DMS53 treated with DMSO at 0.1 percent for 48 hours (cell line): ENCODE measurements around the gene TSPAN10.
"Not testable (repeated sequence)": the region's sequence is repeated elsewhere in the genome, so short reads cannot be mapped to it uniquely, and the experiment has no call there.

ENCODE experiments used
- DNase-seq: peaks from one replicate; lab custom pipeline; 2025; ENCODE audit not compliant: unreplicated experiment; lab: John Stamatoyannopoulos, UW

The TSPAN10 gene

GRCh38 chr17:81636505-81637288 lies at the start of gene TSPAN10, which contains the start of gene NPLOC4:
TSPAN10 (plus strand) TSS chr17:81637196; CDS start chr17:81642413, 5,217 bp downstream.
NPLOC4 (minus strand) TSS chr17:81637112; CDS start chr17:81636930, 182 bp downstream.
- DNase-seq = peak; percentile 47

- DNase-seq = no peak
These were observed 47.4 kb upstream of the TSPAN10 start for GRCh38 chr17:81589612-81590011.

- no peak for DNase-seq
These were observed 46.9 kb upstream of the TSPAN10 start for GRCh38 chr17:81590121-81590520.

DNA sequence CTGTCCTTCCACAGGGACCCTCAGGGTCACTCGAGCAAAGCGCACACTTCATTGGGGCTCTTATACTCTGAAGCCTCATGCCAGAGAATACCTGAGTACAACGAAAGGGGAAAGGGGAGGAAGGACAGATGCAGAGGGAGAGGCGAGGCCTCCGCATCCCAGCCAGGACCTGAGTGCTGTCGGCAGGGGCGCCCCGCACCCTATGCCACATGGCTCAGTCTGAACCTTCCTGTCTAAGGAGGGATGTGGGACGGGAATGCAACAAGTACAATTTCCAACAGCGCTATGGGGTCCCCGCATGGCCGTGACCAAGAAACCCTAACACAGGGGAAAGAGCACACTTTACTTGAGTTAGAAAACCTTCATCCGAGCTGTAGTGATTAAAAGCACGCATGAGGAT lies 45.0 kb upstream of the TSPAN10 start:
- no peak for DNase-seq

DNA sequence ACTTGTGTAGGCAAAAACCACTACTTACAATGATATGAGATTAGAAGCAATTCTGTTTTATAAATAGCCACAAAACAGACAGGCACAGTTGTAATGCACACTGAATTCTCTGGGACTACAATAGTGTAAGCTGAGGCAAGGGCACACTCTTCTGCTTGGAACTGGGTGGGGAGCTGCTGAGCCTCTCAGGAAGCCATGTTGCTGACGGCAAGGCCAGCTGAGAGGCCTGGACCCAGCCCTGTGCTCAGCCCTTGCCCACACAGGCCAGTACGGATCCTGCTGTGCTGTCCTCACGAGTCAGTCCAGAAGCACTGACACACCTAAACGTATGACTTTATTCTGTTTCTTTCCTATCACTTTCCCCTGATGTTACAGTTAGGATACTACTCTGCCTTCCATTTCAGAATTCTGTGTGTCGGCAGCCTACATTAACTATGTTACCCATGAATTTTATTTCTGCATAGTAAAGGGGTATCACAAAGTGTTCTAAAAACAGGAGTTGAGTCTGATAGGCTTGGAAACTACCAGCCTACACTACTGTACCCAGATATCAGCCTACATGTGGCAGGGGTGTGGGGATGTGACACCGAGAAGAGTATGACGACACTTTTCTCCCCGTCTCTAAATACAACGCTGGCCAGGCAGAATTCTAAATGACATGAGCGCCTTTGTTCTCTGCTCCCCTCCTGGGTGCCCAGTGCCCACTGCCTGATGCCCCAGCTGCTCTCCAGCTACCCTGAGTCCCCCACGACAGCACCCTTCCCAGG lies 43.7 kb upstream of the TSPAN10 start:
- no peak for DNase-seq

DNA sequence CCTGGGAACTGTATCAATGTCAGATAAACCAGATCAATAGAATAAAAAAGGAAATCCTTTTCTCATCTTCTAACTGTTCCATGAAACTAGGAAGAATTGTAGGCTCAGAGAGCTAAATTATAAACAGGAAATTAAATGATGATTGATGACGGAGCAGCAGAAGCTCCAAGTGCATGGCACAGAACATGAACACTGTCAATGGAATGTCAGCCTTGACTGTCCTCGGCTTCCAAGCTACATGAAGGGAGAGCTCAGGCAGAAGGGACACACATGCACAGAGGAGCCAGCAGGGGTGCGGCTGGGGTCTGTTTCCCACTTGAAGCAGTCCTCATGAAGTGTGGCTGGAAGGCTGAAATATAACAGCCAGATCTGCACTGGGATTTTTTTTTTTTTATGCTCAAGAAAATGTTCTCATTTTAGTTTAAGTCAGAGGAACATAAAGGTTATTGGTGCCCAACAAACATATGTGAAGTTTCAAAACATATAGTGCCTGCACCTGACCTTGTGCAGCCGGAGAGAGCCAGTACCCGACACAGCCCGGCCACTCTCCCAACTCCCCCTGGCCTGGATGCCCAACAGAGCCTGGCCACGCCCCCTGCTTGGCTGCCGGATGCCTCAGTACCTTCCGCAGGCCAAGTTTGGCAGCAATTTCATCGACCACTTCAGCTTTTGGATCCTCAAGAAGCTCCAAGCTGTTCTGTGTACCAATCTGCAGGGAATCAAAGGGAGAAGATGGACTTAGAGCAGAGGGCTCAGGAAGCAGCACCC lies 37.1 kb upstream of the TSPAN10 start:
- no peak for DNase-seq

- peak; percentile 72 for DNase-seq
These were observed 35.4 kb upstream of the TSPAN10 start for GRCh38 chr17:81601525-81602120.

- DNase-seq = no peak
These were observed 33.0 kb upstream of the TSPAN10 start for GRCh38 chr17:81603846-81604610.

GRCh38 chr17:81607431-81607830 lies 29.6 kb upstream of the TSPAN10 start:
- DNase-seq = no peak

DNA sequence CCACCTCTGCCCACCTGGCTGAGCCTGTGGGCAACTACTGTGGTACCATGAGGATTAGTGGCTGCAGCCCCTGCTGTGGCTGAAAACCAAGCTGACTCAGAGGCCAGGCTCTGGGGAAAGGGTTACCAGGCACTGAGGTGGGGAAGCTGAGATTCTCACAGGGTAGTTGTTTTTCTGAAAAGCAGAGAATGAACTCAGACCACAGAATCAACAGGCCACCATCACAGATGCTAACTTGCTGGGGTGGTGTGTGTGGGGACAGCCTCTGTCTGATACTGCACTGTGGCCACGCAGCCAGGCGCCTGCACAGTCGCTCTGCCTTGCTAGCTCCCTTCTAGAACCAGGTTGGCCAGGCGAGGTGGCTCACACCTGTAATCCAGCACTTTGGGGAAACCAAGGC lies 28.9 kb upstream of the TSPAN10 start:
- no peak for DNase-seq

GRCh38 chr17:81608605-81609004 lies 28.4 kb upstream of the TSPAN10 start:
- DNase-seq = no peak

DNA sequence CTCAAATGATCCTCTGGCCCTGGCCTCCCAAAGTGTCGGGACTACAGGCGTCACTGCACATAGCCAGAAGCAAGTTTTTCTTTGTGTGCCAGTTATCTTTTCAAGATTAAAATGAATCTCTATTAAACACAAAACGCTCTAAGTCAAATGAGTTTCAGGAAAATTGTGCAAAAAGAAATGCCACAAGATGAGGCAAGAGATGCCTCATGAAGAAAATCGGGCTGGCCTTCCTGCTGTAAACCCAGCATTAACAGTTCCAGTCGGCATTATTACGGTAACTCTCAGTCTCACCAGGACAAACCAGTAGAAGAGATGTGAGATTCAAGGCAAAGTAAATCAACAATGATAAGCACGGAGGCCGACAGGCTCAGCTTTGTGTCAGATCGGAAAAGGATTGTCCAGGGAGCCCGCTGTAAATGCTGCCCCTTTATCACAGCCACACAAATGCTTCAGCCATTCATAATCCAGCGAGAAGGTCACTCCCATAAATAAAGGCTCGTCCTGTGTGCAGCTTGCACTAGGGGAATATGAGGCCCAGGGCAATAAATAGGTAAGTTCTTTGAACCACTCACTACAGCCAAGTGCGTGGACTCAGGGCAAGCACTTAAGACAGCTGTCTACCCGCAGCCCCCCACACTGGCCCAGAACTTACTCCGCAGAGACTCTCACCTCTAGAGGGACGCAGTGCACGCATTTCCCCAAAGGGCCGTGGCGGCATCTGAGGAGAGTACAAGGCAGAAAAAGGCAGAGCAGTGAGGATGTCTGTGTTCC lies 27.3 kb upstream of the TSPAN10 start:
- no peak for DNase-seq

DNA sequence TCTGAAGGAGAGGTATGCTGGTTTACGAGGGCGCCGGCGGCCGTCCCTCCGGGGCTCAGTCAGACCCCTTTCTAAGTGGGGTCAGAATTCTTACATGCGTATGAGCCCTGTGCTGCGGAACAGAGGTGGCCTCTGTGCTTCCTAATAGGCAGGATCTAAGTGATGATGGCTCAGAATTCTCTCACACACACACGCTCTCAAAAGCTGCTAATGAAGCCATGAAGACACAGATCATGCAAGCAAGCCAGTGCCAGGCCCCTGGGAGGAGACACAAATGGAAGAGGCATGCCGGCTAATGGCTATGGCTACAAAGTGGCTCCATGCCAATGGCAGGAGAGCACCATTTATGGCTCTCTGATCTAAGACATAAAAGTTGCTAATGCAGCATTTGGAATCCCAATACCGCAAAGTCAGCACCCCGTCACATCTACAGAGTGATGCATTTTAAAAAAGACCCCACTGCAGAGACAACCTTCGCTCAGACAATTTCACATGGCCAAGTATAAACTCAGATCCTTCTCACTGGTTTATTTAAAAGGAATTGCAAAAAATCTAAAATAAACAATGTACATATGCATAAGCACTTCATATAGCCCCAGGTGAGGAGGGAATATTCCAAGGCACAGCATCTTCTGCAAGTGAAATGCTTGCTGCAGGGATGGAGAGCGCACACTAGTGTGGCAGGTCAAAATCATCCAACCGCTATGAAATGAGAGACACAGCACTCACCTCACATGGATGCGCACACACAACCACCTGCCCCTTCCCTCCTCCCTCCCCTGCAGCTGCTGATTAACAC lies 24.6 kb upstream of the TSPAN10 start:
- no peak for DNase-seq

DNA sequence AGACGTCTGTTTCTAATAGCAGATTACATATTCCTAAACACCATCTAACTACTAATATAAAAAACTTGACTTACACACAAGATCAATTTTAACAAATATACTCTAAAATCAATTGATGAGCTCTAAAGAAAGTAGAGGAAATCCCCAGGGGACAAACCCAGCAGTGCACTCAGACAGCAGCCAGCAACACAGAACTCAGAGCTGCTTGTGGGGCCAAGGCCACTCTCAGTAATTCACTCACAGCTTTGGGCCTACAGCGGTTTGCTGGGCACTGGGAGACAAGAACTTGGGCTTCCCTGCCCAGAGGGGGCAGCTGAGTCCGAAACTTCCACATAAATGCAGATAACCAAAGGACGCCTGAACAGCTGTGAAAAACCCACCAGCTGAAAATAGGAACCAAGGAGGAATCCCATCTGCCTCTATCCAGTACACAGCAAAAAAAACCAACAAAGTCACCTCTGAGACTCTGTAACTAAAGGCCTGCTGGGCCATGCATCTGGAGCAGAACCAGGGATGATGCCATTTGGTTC lies 21.5 kb upstream of the TSPAN10 start:
- no peak for DNase-seq

- DNase-seq = no peak
These were observed 20.1 kb upstream of the TSPAN10 start for GRCh38 chr17:81616877-81617276.

- not testable (repeated sequence) for DNase-seq
These were observed 18.7 kb upstream of the TSPAN10 start for GRCh38 chr17:81618307-81618706.

- DNase-seq = no peak
These were observed 15.4 kb upstream of the TSPAN10 start for GRCh38 chr17:81621494-81622130.

GRCh38 chr17:81630274-81630673 lies 6.7 kb upstream of the TSPAN10 start:
- no peak for DNase-seq
